ENCODE measurements around the gene CORO2B.

DNA sequence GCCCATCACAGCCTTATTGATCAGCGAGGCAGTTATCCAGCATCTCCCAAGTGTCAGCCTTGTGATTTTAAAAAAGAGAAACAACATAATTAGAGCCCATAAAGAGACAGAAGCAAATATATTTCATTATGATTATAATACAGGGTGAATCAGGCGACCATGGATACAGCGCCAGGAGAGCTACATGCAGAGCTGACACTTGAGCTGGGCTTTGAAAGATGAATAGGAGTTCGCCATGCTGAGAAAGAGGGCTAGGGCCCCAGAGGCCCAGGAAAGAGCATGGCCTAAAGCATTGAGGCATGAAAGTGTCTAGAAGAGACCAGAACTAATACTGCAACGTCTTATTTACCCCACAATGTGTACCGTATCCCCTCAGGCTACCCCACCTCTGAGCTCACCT, 4.2 kb upstream of the CORO2B start:
- no peak for TF ChIP-seq FOXM1 (IDR thresholded peaks at IDR 0.05; ENCODE audit: low read depth)
- TF ChIP-seq, protein P1, sequence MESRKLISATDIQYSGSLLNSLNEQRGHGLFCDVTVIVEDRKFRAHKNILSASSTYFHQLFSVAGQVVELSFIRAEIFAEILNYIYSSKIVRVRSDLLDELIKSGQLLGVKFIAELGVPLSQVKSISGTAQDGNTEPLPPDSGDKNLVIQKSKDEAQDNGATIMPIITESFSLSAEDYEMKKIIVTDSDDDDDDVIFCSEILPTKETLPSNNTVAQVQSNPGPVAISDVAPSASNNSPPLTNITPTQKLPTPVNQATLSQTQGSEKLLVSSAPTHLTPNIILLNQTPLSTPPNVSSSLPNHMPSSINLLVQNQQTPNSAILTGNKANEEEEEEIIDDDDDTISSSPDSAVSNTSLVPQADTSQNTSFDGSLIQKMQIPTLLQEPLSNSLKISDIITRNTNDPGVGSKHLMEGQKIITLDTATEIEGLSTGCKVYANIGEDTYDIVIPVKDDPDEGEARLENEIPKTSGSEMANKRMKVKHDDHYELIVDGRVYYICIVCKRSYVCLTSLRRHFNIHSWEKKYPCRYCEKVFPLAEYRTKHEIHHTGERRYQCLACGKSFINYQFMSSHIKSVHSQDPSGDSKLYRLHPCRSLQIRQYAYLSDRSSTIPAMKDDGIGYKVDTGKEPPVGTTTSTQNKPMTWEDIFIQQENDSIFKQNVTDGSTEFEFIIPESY (IDR thresholded peaks at IDR 0.05; ENCODE audit: borderline replicate concordance, low read depth), result no peak
- TF ChIP-seq, protein P2, sequence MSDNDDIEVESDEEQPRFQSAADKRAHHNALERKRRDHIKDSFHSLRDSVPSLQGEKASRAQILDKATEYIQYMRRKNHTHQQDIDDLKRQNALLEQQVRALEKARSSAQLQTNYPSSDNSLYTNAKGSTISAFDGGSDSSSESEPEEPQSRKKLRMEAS (IDR thresholded peaks at IDR 0.05; ENCODE audit: low read depth), result no peak
